GM12892 (cell line): ENCODE measurements around the gene PIGV.
"Not testable (repeated sequence)": the region's sequence is repeated elsewhere in the genome, so short reads cannot be mapped to it uniquely, and the experiment has no call there.

ENCODE experiments used
- DNase-seq: peaks from one replicate; pipeline ENCODE4 v3.0.0; 2011; ENCODE audit not compliant: insufficient read length
- FAIRE-seq: peaks from 2 replicates; lab custom pipeline; 2011; peaks lifted over from hg19 to GRCh38; lab: Jason Lieb, UNC
- POLR2A ChIP-seq: IDR thresholded peaks from 2 replicates; pipeline ENCODE4 v1.6.1; 2011; ENCODE audit warnings: low read depth, low read length, control low read depth
- POLR2AphosphoS5 ChIP-seq: IDR thresholded peaks from 2 replicates; pipeline ENCODE4 v1.6.1; 2011; ENCODE audit warnings: low read depth, low read length, control low read depth
- TAF1 ChIP-seq: IDR thresholded peaks from 2 replicates; pipeline ENCODE4 v1.6.1; 2011; ENCODE audit warnings: low read depth, mild to moderate bottlenecking, control low read depth, low read length, borderline replicate concordance

The PIGV gene

GRCh38 chr1:26787381-26787705 is 407 bp upstream of the PIGV start:
- no peak for FAIRE-seq
- DNase-seq, result peak; percentile 55
- TF ChIP-seq POLR2AphosphoS5, result no peak
- 0 out of 2 replicates have a peak, but pooled peaks have one; percentile 52 for TF ChIP-seq TAF1

GRCh38 chr1:26788515-26788785 is 700 bp downstream of the PIGV start:
- FAIRE-seq, result no peak
- DNase-seq, result no peak
- TF ChIP-seq POLR2AphosphoS5 (0 out of 2 replicates have a peak, but pooled peaks have one; percentile 16), POLR2A (no peak), TAF1 (no peak)

- FAIRE-seq, result peak; percentile 91
- peak; percentile 59 for DNase-seq
- no peak for TF ChIP-seq TAF1
- 0 out of 2 replicates have a peak, but pooled peaks have one; percentile 60 for TF ChIP-seq POLR2AphosphoS5
- TF ChIP-seq POLR2A, result peak; percentile 57; the same call in 1 of the 2 replicates
These were observed 1.3 kb downstream of the PIGV start for GRCh38 chr1:26788836-26789611.

GRCh38 chr1:26789612-26789865 is 1.8 kb downstream of the PIGV start:
- no peak for TF ChIP-seq TAF1
- TF ChIP-seq POLR2A, result no peak
- no peak for TF ChIP-seq POLR2AphosphoS5

GRCh38 chr1:26789931-26790330 is 2.2 kb downstream of the PIGV start:
- TF ChIP-seq TAF1 (no peak), POLR2AphosphoS5 (no peak), POLR2A (no peak)
- FAIRE-seq (no peak), DNase-seq (no peak)

More at GRCh38 chr1:26789612-26789865, 1.8 kb downstream of the PIGV start:
- DNase-seq (no peak), FAIRE-seq (no peak)

- peak; percentile 89 for FAIRE-seq
- no peak for TF ChIP-seq POLR2A
- TF ChIP-seq TAF1, result no peak
- TF ChIP-seq POLR2AphosphoS5, result no peak
These were observed 2.8 kb downstream of the PIGV start for GRCh38 chr1:26790551-26790953.

GRCh38 chr1:26791148-26791547 is 3.4 kb downstream of the PIGV start:
- DNase-seq (no peak), FAIRE-seq (no peak)
- TF ChIP-seq POLR2A (no peak), POLR2AphosphoS5 (no peak), TAF1 (no peak)

More at GRCh38 chr1:26790551-26790953, 2.8 kb downstream of the PIGV start:
- DNase-seq, result no peak

- TF ChIP-seq TAF1, result no peak
- no peak for TF ChIP-seq POLR2AphosphoS5
- TF ChIP-seq POLR2A, result no peak
- FAIRE-seq, result no peak
- DNase-seq, result no peak
These were observed 3.9 kb downstream of the PIGV start for GRCh38 chr1:26791626-26792025.

- no peak for TF ChIP-seq TAF1
- TF ChIP-seq POLR2AphosphoS5, result no peak
- TF ChIP-seq POLR2A, result no peak
- no peak for FAIRE-seq
- DNase-seq, result no peak
These were observed 5.2 kb downstream of the PIGV start for GRCh38 chr1:26792924-26793323.

GRCh38 chr1:26794391-26794790 is 6.6 kb downstream of the PIGV start:
- no peak for DNase-seq
- FAIRE-seq, result no peak
- TF ChIP-seq POLR2A (no peak), POLR2AphosphoS5 (no peak), TAF1 (no peak)

- FAIRE-seq, result no peak
- TF ChIP-seq TAF1, result no peak
- no peak for TF ChIP-seq POLR2A
- TF ChIP-seq POLR2AphosphoS5, result no peak
- DNase-seq, result no peak
These were observed 9.9 kb downstream of the PIGV start for GRCh38 chr1:26797627-26798026.

- TF ChIP-seq TAF1 (no peak), POLR2A (no peak), POLR2AphosphoS5 (no peak)
- FAIRE-seq, result no peak
- no peak for DNase-seq
These were observed 11.9 kb downstream of the PIGV start for GRCh38 chr1:26799479-26800142.

GRCh38 chr1:26803932-26804331 is 16.2 kb downstream of the PIGV start:
- FAIRE-seq, DNase-seq: not testable (repeated sequence)

GRCh38 chr1:26810105-26810504 is 22.4 kb downstream of the PIGV start:
- DNase-seq (peak; percentile 52), FAIRE-seq (peak; percentile 44)
